IPS-18c (cell line): ENCODE measurements around the gene WDR1.

ENCODE experiments used
- H3K4me3 ChIP-seq: 2 replicates; pipeline ENCODE4 v1.7.0; 2013; ENCODE audit warnings: low read depth, mild to moderate bottlenecking, low read length, moderate library complexity; ENCODE audit not compliant: insufficient read depth
- H3K9me3 ChIP-seq: one replicate; pipeline ENCODE4 v1.6.1; 2013; ENCODE audit warnings: mild to moderate bottlenecking, low read length, moderate library complexity; ENCODE audit not compliant: control insufficient read depth, insufficient read depth

Gene WDR1

GRCh38 chr4:10119278-10119677 lies 2.7 kb upstream of the WDR1 start:
- no peak overlapping the region for H3K4me3 ChIP-seq
- no peaks in the 10 kb centered on the region for H3K9me3 ChIP-seq

GRCh38 chr4:10118048-10119004 lies 1.7 kb upstream of the WDR1 start:
- no peaks in the 10 kb centered on the region for H3K9me3 ChIP-seq
- H3K4me3 ChIP-seq: peak overlapping the region; percentile 81

GRCh38 chr4:10117359-10118047 lies 904 bp upstream of the WDR1 start:
- H3K4me3 ChIP-seq: peak overlapping the region; percentile 81
- no peaks in the 10 kb centered on the region for H3K9me3 ChIP-seq

- peak overlapping the region; percentile 87 for H3K4me3 ChIP-seq
Observed at GRCh38 chr4:10115797-10116568, 616 bp downstream of the WDR1 start.

GRCh38 chr4:10115271-10115796 lies 1.3 kb downstream of the WDR1 start:
- peak overlapping the region; percentile 87 for H3K4me3 ChIP-seq
- H3K9me3 ChIP-seq: peaks cover 2% of the 10 kb centered on the region

More at GRCh38 chr4:10115797-10116568, 616 bp downstream of the WDR1 start:
- H3K9me3 ChIP-seq: no peaks in the 10 kb centered on the region

- no peak overlapping the region for H3K4me3 ChIP-seq
- H3K9me3 ChIP-seq: peaks cover 2% of the 10 kb centered on the region
Observed at GRCh38 chr4:10114607-10115006, 2.0 kb downstream of the WDR1 start.

GRCh38 chr4:10114147-10114546 lies 2.5 kb downstream of the WDR1 start:
- Histone ChIP-seq H3K4me3 (no peak overlapping the region), H3K9me3 (peaks cover 2% of the 10 kb centered on the region)

- no peak overlapping the region for H3K4me3 ChIP-seq
Observed at GRCh38 chr4:10113362-10114047, 3.1 kb downstream of the WDR1 start.

GRCh38 chr4:10112658-10113284 lies 3.8 kb downstream of the WDR1 start:
- Histone ChIP-seq H3K4me3 (no peak overlapping the region), H3K9me3 (peaks cover 2% of the 10 kb centered on the region)

More at GRCh38 chr4:10113362-10114047, 3.1 kb downstream of the WDR1 start:
- H3K9me3 ChIP-seq: peaks cover 2% of the 10 kb centered on the region

- Histone ChIP-seq H3K4me3 (no peak overlapping the region; the same call in 1 of the 2 replicates), H3K9me3 (peaks cover 2% of the 10 kb centered on the region)
Observed at GRCh38 chr4:10111067-10111801, 5.4 kb downstream of the WDR1 start.

GRCh38 chr4:10109995-10110670 lies 6.5 kb downstream of the WDR1 start:
- no peak overlapping the region for H3K4me3 ChIP-seq
- peaks cover 2% of the 10 kb centered on the region for H3K9me3 ChIP-seq

GRCh38 chr4:10108818-10109783 lies 7.5 kb downstream of the WDR1 start:
- Histone ChIP-seq H3K9me3 (peaks cover 2% of the 10 kb centered on the region), H3K4me3 (no peak overlapping the region)

GRCh38 chr4:10108391-10108790 lies 8.2 kb downstream of the WDR1 start:
- Histone ChIP-seq H3K9me3 (peaks cover 2% of the 10 kb centered on the region), H3K4me3 (no peak overlapping the region)
